Osteoblast (primary cell): Measurements from ENCODE around the gene MTFR1L. TPM values are rescaled to one million over a fixed set of nuclear protein-coding genes. Genes with fewer than 3 reads are reported as not detected.

Experiments
- DNase-seq: peaks from one replicate; pipeline ENCODE4 v3.0.0; 2011; ENCODE audit warnings: low spot score, mixed read lengths; ENCODE audit not compliant: insufficient read length; ENCODE audit errors: missing footprints
- H2AFZ ChIP-seq: 2 replicates; pipeline ENCODE4 v1.6.0; 2011; ENCODE audit warnings: mild to moderate bottlenecking, low read length
- H3K27ac ChIP-seq: 2 replicates; pipeline ENCODE4 v1.5.1; 2011; ENCODE audit warnings: mild to moderate bottlenecking, low read depth, low read length, moderate library complexity
- H3K27me3 ChIP-seq: 2 replicates; pipeline ENCODE4 v1.6.0; 2012; ENCODE audit warnings: mild to moderate bottlenecking, control low read depth, inconsistent platforms, low read length, moderate library complexity; ENCODE audit not compliant: insufficient read depth
- H3K36me3 ChIP-seq: 2 replicates; pipeline ENCODE4 v1.5.1; 2011; ENCODE audit warnings: mild to moderate bottlenecking, low read length, control low read depth, moderate library complexity; ENCODE audit not compliant: insufficient read depth
- H3K4me1 ChIP-seq: 2 replicates; pipeline ENCODE4 v1.5.1; 2011; ENCODE audit warnings: mild to moderate bottlenecking, low read length, control low read depth, moderate library complexity; ENCODE audit not compliant: insufficient read depth
- H3K4me2 ChIP-seq: 2 replicates; pipeline ENCODE4 v1.6.0; 2011; ENCODE audit warnings: mild to moderate bottlenecking, low read length; ENCODE audit not compliant: insufficient read depth
- H3K4me3 ChIP-seq: fragments of 200-600 bp; sonication (generic); 3 replicates; pipeline ENCODE4 v1.5.1; 2012; ENCODE audit warnings: mild to moderate bottlenecking, low read length, inconsistent platforms; ENCODE audit not compliant: insufficient read depth
- H3K79me2 ChIP-seq: 2 replicates; pipeline ENCODE4 v1.6.0; 2012; ENCODE audit warnings: mild to moderate bottlenecking, low read length, control low read depth, inconsistent platforms; ENCODE audit not compliant: insufficient read depth
- H3K9me3 ChIP-seq: 2 replicates; pipeline ENCODE4 v1.5.1; 2011; ENCODE audit warnings: low read depth, low read length, control low read depth
- H4K20me1 ChIP-seq: 2 replicates; pipeline ENCODE4 v1.6.0; 2012; ENCODE audit warnings: mild to moderate bottlenecking, low read length, control low read depth; ENCODE audit not compliant: insufficient read depth
- total RNA-seq: library from RNA; depleted of rRNA; stranded (reverse); fragments of >200 nt; gene quantifications from 2 replicates; pipeline ENCODE4 v1.2.3, GENCODE V29; 2012
- TF ChIP-seq, protein P1 (sequence below): IDR thresholded peaks from 2 replicates; pipeline ENCODE4 v1.5.1; 2011; ENCODE audit warnings: mild to moderate bottlenecking, low read depth, low read length, moderate library complexity; ENCODE audit errors: extremely low read depth

The MTFR1L gene
- total RNA-seq, 1 donor, result 47.4 TPM

DNA sequence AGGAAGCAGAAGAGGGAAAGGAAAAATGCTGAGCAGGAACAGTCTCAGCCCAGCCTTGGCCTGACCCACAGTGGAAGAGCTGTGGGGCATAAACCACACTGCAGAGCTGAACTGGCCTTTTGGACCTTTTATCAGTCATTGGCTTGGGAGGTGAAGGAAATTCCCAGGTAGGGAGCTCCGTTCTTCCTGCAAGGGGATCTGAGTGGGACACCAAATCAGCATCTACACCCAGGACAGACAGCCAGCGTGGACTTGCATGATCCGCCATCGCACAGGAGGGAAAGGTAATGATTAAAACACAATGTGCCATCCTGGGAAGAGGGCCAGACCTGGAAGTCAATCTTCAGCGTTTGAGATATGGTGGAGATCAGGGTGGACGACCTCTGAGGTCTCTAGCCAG lies 1.2 kb upstream of the MTFR1L start:
- Histone ChIP-seq H4K20me1 (peaks cover 31% of the 10 kb centered on the region), H3K4me1 (peaks cover 30% of the 10 kb centered on the region), H3K4me2 (peak overlapping the region; percentile 84), H3K27ac (peak overlapping the region; percentile 86), H2AFZ (no peak overlapping the region), H3K27me3 (no peaks in the 10 kb centered on the region), H3K4me3 (peak overlapping the region; percentile 96), H3K36me3 (peaks cover 26% of the 10 kb centered on the region), H3K79me2 (peaks cover 39% of the 10 kb centered on the region), H3K9me3 (no peaks in the 10 kb centered on the region)
- peak; percentile 38 for DNase-seq
- TF ChIP-seq, protein P1, sequence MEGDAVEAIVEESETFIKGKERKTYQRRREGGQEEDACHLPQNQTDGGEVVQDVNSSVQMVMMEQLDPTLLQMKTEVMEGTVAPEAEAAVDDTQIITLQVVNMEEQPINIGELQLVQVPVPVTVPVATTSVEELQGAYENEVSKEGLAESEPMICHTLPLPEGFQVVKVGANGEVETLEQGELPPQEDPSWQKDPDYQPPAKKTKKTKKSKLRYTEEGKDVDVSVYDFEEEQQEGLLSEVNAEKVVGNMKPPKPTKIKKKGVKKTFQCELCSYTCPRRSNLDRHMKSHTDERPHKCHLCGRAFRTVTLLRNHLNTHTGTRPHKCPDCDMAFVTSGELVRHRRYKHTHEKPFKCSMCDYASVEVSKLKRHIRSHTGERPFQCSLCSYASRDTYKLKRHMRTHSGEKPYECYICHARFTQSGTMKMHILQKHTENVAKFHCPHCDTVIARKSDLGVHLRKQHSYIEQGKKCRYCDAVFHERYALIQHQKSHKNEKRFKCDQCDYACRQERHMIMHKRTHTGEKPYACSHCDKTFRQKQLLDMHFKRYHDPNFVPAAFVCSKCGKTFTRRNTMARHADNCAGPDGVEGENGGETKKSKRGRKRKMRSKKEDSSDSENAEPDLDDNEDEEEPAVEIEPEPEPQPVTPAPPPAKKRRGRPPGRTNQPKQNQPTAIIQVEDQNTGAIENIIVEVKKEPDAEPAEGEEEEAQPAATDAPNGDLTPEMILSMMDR, result no peak

DNA sequence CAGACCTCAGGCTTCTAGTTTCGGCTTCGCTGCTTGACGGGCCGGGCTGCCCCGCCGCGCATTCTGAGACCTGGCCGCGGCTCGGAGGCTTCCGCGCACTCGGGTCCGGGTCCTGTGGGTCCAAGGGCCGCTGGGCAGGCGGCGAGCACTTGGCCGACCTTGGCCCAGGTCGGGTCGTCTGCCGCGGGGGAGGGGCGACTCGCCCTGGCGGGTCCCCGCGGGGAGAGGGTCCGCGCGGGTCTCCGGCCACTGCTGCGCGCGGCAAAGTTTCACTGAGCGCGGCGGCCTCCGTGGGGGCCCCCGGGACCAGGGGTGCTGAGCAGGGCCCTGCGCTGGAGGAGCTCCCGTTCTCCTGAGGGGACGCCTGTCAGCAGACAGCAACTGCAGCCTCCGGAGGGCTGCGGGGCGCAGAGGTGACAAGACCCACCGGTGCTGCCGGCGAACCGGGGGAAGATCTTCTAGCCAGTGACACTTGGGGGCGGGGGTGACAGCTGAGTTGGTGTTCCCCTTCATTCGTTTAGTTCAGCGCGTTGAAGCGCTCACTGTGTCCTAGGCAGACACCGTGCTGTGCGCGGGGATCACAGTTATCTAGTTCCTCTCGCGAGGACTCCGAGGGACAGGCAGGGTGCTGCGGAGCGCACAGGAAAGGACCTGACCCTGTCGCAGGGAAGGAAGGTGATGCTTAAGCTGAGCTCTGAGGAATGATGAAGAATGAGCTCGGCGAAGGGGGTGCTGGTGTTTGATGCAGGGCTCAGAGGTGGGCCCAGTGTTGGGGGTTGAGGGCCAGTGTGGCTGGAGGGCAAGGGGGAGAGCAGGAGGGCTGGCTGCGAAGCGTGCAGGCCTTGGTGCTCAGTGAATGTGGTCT lies 725 bp downstream of the MTFR1L start:
- TF ChIP-seq, protein P1, result no peak
- Histone ChIP-seq H2AFZ (peak overlapping the region; percentile 89), H3K27ac (peak overlapping the region; percentile 86), H3K36me3 (peaks cover 15% of the 10 kb centered on the region), H3K27me3 (no peaks in the 10 kb centered on the region), H3K4me2 (peak overlapping the region; percentile 84), H3K9me3 (no peaks in the 10 kb centered on the region), H4K20me1 (peaks cover 42% of the 10 kb centered on the region), H3K4me3 (peak overlapping the region; percentile 96), H3K79me2 (peaks cover 53% of the 10 kb centered on the region), H3K4me1 (peaks cover 30% of the 10 kb centered on the region)
- DNase-seq, result peak; percentile 98

DNA sequence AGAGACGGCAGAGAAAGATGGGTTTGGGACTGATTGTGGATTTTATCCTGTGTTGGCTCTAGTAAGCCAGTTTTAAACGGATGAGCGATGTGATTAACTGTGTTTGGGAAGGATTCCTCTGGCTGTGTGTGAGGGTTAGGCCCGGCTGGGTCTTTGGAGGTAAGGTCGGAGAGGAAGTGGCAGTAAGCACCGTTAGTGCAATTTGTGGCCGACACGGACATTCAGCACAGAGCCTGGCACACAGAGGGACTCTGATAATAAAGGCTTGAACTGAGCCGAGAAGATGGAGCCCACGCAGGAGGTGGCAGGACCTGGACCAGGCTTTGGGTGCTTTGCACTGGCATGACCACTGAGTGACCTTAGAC lies 1.3 kb downstream of the MTFR1L start:
- peaks cover 30% of the 10 kb centered on the region for H3K4me1 ChIP-seq
- peak overlapping the region; percentile 96 for H3K4me3 ChIP-seq
- peak overlapping the region; percentile 87 for H2AFZ ChIP-seq
- H3K27me3 ChIP-seq, result no peaks in the 10 kb centered on the region
- TF ChIP-seq, protein P1, result no peak
- H3K9me3 ChIP-seq, result no peaks in the 10 kb centered on the region
- peaks cover 15% of the 10 kb centered on the region for H3K36me3 ChIP-seq
- H3K79me2 ChIP-seq, result peaks cover 58% of the 10 kb centered on the region
- H3K27ac ChIP-seq, result peak overlapping the region; percentile 86
- peak overlapping the region; percentile 84 for H3K4me2 ChIP-seq
- DNase-seq, result peak; percentile 67
- peaks cover 42% of the 10 kb centered on the region for H4K20me1 ChIP-seq

DNA sequence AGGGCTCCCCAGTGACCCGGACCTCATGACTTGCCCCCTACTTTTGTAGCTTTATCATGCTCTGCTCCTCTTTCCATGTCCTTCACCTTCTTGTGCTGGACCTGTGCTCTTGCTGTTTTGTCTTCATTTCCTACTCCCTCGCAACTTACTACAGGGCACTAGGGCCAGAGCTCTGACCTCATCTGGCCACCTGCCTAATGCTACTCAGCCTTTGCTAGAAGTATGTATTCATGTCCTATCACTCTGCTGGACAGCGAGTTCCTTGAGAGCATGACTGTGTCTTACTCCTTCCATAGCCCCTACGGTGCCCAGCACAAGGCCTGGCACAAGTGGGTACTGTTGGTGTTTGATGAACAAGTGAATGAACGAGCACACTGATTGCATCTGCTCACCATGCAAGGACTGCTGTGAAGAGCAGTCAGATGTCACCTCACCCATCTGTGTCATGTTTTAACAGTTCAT lies 1.9 kb downstream of the MTFR1L start:
- Histone ChIP-seq H3K4me3 (peak overlapping the region; percentile 96), H4K20me1 (peaks cover 44% of the 10 kb centered on the region), H3K36me3 (peaks cover 15% of the 10 kb centered on the region), H3K9me3 (no peaks in the 10 kb centered on the region), H3K27me3 (no peaks in the 10 kb centered on the region), H3K4me2 (peak overlapping the region; percentile 84), H2AFZ (no peak overlapping the region), H3K79me2 (peaks cover 63% of the 10 kb centered on the region), H3K4me1 (peaks cover 30% of the 10 kb centered on the region), H3K27ac (no peak overlapping the region)
- DNase-seq, result peak; percentile 97
- TF ChIP-seq, protein P1, result no peak
